HT-29 (cell line): ENCODE measurements around the gene EPHX1. TPM values are rescaled to one million over a fixed set of nuclear protein-coding genes. Genes with fewer than 3 reads are reported as not detected.
"Not testable (repeated sequence)": the region's sequence is repeated elsewhere in the genome, so short reads cannot be mapped to it uniquely, and the experiment has no call there.

Experiments used
- DNase-seq: peaks from one replicate; pipeline ENCODE4 v3.0.0-alpha.2; 2015; ENCODE audit warnings: low spot score
- total RNA-seq: library from RNA; depleted of rRNA; stranded (reverse); fragments of >200 nt; shearing (Covaris generic); gene quantifications from 2 replicates; pipeline ENCODE4 v1.2.3, GENCODE V29; 2014

EPHX1 gene
- total RNA-seq, 1 experiment from 2014 or later, result 64.2 TPM

DNA sequence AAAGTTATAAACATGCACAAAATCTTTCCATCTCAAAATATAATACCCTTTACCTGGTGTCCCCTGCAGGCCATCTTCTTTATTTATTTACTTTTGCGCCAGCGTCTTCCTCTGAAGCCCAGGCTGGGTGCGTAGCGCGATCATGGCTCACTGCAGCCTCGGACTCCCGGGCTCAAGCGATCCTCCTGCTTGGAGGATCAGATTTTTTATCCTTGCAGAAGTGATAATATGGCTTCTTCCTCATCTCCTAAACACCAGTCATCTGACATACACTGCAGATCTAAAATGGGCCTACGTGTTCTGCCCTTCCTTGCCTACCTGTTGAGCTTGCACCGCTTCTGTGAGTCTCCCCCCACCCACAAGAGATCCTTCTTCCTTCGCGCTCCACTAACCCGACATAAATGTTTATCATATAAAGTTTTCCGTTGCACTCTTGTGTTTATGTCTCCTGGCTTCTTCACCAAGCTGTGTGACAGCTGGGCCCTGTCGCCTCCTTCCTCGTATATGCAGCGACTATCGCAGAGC, 32.8 kb upstream of the EPHX1 start:
- DNase-seq, result no peak

DNA sequence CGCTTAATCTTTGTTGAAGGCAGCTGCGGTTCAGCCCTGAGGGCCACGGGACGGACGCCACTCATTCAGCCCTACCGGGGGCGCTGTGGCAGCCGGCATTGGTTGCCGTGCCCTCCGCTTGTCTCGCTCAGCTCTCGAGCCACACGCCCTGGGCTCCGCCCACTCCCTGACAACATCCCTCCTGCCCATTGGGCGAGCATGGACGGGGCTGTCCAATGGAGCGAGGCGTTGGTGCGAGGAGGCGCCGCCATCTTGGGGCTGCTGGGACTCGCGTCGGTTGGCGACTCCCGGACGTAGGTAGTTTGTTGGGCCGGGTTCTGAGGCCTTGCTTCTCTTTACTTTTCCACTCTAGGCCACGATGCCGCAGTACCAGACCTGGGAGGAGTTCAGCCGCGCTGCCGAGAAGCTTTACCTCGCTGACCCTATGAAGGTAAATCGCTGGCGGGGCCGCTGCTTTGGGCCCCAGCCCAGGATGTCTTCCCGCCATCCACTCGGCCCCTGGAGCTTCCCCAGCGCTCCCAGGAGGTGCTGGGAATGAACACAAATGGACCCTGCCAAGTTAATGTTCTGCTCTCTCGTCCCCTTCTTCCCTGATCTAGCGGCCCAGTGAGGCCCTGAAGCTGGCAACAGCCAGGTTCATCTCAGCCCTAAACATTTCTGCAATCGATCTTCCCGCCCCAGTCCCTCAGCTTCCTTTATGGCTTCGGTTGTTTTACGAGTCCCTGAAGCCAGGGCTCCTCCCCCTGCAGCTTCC, 32.2 kb upstream of the EPHX1 start, which contains the start of gene SRP9:
Gene SRP9, plus strand, starts transcription at position 244 of the 754 bp plus-strand sequence. Its CDS starts 115 bp downstream, at position 359.
- peak; percentile 99 for DNase-seq

DNA sequence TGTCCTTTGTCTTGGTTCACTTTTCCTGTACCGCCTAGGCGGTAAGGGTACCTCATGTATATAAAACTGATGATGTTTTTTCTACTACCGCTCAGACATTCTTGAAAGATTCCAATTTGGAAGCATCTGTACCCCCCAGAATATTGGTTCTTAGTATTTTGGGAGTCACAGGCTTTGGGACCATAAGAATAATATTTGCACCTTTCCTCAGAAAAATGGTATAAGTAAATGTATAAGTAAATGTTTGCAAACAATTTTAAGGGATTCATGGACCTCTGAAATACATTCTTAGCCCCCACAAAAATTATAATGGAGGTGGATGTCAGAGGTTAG, 31.6 kb upstream of the EPHX1 start:
- peak; percentile 23 for DNase-seq

DNA sequence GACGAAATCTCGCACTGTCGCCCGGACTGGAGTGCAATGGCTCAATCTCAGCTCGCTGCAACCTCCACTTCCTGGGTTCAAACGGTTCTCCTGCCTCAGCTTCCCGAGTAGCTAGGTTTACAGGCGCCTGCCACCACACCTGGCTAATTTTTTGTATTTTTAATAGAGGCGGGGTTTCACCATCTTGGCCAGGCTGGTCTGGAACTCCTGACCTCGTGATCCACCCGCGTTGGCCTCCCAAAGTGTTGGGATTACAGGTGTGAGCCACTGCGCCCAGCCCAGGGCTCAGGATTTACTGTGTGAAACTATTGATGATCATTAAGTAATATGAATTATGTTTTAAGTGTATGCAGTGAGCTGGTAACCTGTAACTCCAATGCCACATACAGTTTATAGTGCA, 30.8 kb upstream of the EPHX1 start:
- DNase-seq, result not testable (repeated sequence)

DNA sequence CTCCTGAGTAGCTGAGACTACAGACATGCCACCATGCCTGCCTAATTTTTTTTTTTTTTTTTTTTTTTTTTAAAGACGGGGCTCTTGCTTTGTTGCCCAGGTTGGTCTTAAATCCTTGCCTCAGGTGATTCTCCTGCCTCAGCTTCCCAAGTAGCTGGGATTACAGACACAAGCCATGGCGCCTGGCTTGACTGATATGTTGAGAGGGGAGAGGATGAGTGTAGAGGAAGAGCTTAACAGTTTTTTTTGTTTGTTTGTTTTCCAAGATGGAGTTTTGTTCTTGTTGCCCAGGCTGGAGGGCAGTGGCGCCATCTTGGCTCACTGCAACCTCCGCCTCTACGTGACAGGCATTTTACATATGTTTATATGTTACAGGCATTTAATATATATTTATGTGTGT, 29.8 kb upstream of the EPHX1 start:
- no peak for DNase-seq

DNA sequence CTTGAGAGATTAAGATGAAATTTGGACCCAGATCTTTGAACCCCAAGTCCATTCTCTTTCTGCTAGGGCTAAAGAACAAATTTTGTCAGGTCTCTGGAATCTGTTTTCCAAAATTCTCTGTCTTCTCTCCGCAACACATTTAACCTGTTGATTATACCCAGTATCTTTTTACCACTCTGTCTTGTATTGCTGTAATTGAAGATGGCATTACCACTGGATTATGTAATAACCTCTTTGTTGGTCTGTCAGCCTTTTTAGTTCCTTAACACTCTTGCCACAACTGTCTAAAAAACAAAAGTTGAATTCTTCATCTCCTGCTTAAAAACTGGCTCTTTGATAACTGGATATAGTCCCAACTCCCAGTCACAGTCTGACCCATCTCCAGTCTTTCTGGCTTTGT, 29.3 kb upstream of the EPHX1 start:
- no peak for DNase-seq

DNA sequence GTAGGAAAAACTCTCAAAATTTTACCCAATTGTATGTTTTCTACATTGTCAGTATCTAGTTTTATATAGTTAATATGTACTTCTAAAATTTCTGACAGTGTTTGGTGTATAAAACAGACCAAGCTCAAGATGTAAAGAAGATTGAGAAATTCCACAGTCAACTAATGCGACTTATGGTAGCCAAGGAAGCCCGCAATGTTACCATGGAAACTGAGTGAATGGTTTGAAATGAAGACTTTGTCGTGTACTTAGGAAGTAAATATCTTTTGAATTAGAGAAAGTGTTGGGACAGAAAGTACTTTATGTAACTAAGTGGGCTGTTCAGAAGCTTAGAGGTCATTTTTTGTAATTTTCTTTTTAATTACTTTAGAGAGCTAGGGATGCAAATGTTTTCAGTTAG, 20.8 kb upstream of the EPHX1 start:
- DNase-seq, result not testable (repeated sequence)

DNA sequence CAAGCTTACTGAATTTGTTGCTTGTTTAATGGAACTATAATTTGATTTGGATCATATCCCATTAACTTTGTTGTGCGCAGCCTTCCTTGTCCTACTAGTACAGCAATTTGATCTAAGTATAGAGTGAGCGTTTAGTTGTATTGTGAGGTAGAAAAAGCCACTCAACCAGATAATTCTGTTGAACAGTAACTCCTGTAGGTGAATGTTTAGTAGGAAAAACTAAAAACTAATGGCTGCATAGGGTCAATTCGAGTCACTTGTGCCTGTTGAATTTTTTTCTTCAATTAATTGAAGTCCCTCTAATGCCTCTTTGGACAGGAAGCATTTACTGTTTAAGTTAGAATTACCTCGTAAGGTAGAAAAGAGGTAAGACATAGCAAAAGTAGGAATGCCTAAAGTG, 15.0 kb upstream of the EPHX1 start:
- no peak for DNase-seq

DNA sequence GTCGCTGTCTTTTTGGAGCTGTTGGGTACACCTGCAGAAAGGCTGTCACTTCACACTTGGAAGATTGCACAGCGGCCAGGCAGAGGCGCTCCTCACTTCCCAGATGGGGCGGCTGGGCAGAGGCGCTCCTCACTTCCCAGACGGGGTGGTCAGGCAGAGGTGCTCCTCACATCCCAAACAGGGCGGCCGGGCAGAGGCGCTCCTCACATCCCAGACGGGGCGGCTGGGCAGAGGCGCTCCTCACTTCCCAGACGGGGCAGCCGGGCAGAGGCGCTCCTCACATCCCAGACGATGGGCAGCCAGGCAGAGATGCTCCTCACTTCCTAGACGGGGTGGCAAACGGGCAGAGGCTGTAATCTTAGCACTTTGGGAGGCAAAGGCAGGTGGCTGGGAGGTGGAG, 13.8 kb upstream of the EPHX1 start:
- not testable (repeated sequence) for DNase-seq

DNA sequence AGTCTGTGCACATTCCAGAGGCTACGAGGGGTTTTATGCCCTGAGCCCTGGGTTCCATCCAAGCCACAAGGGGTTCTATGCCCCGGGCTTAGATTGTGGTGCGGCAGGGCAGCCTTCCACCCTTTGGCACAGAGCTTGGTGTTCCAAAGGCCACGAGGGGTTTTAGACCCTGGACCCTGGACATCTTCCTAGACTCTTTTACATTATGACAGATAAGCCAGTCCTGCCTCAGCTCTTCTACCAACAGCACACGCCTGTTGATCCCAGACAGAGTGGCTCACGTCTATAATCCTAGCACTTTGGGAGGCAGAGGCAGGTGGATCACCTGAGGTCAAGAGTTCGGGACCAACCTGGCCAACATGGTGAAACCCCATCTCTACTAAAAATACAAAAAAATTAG, 8.8 kb upstream of the EPHX1 start:
- DNase-seq, result not testable (repeated sequence)

DNA sequence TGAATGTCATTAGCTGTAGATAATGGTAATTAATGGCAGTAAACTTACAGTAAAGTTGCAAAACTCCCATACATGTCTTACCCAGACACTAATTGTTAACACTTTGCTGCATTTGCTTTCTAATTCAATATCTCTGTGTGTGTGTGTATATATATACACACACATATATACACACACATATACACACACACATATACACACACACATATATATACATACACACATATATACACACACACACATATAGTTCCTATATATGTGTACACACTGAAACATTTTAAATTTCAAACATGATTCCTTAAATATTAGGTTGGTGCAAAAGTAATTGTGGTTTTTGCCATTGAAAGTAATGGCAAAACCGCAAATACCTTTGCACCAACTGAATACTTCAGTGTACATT, 3.7 kb upstream of the EPHX1 start:
- no peak for DNase-seq

DNA sequence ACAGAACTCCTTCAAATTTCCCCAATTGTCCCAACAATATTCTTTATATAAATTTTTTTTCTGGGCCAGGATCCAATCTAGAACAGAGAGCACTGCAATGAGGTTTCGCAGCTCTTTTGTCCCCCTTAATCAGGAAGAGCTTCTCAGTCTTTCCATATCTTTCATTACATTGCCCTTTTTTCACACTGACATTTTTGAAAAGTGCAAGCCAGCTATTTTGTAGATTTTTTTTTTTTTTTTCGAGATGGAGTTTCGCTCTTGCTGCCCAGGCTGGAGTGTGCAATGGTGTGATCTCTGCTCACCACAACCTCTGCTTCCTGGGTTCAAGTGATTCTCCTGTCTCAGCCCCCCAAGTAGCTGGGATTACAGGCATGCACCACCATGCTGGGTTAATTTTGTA, 3.2 kb upstream of the EPHX1 start:
- not testable (repeated sequence) for DNase-seq

DNA sequence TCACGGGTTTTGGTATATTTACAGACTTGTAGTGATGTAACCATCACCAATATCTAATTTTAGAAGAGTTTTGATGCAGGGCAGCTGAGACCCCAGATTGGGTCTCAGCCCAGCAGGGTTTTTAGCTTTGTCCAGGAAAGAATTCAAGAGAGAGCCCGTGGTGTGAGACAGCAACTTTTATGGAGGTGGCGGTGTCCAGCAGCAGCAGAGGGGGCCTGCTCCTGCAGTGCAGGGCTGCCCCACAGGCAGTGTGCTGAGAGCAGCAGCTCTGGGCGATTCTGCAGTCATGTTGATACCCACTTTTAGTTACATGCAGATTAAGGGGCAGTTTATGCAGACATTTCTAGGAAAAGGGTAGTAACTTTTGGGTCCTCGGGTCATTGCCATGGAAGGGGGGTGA, 1.8 kb upstream of the EPHX1 start:
- DNase-seq, result no peak

DNA sequence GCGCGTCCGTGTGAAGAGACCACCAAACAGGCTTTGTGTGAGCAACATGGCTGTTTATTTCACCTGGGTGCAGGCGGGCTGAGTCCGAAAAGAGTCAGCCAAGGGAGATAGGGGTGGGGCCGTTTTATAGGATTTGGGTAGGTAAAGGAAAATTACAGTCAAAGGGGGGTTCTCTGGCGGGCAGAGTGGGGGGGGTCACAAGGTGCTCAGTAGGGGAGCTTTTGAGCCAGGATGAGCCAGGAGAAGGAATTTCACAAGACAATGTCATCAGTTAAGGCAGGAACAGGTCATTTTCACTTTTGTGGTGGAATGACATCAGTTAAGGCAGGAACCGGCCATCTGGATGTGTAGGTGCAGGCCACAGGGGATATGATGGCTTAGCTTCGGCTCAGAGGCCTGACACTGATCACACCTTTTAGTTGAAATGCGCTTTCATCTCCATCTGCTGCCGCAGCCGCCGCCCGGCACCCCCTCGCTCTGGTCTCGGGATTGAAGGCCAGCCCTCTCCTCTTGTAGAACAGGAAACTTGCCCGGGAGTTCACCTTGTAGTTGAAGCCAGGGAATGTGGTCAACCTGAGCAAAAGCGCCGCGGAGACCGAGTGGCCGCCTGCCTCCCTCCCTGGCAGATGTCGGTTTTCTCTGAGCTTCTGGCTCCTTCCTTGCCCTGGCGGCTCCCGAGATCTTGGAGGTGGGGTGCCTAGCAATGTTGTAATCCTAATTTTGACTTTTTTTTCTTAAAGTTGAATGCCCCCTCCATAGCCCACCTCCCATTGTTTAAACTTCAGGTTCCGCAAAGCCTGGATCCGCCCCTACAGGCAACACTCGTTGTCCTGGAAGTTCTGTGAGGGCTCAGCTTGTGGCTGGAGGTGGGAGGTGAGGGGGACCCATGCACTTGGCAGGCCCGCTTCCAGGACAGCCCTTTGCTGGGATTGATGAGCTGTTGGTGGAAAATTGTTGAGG, 935 bp downstream of the EPHX1 start:
- peak; percentile 68 for DNase-seq

DNA sequence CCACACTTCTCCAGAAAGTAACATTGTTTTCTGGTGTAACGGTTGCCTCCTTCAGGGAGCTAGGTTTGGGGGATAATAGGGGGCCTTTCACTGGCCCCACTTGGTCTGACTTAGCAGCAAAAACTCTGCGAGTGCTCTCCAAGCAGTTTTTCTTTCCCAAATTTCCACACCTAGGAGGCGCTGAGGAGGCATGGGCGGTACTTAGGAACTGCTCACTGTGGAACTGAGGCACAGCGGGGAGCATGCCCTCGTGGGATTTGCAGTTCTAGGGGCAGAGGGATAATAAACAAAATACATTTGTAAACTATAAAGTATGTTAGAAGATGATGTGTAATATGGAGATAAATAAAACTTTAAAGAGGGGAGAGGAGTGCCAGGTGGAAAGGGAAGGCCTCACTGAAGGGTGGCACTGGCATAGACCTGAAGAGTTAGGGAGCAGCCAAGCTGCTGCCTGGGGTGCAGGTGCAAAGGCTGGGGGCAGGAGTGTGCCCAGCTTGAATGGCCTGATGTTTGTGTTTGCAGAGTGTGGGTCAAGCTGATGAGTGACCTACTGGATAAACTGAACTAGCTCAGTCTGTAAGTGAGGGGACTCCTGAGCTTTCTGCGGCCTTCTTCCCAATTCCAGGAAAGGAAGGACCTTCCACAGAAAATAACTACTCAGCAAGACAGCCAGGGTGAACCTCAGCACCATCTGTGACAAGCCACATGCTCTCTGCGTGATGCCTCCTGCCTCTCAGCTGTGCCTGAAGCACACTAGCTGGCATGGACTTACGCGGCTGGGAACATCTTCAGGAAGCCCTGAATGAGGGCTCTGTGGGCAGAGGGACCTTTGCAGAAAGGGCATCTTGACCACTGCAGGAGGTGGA, 1.9 kb downstream of the EPHX1 start:
- DNase-seq, result peak; percentile 30

DNA sequence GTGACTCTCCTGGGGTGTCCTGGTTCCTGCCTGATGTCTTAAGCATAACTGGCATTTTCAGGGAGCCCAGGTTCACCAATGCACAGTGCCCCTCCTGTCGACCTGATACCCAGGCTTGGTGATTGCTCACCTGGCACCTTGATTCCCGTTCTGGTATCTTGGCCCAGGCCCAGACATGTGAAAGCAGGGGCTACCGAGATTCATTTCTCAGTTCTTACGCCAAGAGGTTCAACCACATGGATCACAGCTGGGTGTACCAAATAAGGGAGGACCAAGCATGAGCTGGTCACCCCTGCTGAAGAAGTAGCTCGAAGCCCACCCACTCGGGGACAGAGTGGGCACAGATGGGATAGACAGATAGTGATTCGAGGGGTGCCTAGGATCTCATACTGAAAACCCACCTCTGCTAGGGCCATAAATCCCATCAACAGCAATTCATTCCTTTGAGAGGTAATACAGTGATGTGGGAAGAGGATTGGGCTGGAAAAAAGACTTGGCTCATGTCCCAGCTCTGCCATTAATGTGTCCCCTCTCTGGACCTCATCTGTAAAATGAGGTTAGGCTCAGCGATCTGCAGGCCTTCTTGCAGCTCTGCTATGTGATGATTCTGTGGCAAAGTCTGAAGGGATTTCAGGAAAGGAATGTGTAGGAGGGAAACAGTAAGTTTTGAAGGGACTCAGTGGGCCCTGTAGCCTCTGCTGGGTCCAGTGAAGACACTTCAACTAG, 2.7 kb downstream of the EPHX1 start:
- no peak for DNase-seq

DNA sequence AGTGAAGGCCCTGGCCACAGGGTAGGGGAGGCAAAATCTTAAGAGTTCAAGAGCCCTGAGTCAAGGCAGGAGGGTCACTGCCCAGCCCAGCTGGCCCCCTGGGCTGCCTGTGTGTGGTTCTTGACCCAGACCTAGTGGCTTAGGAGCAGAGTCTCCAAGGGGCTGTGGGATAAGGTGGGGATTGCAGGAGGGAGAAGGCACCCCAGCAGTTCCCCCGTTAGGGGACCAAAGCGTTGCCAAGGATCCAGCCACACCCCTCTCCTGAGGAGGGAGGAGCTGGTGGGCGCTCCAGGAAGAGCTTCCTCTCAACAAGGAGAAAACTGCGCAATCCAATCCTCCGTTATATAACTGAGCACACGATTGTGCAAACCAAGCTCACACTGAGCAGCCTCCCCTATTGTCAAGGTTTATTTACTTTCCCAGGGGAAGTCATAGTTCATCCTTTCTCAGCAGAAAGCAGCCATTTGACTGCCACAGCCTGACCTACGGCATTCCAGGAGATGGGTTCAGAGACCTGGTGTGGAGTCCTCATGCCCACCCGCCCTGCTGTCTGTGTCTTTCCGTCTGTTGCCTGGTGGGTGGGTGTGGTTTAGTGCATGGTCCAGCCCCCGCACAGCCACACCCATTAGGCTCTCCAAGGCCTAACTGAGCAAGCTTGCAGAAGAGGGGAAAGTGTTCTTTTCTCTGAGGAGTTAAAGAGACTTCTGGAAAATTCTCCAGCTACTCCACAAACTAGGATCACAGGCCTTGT, 3.5 kb downstream of the EPHX1 start:
- peak; percentile 74 for DNase-seq

DNA sequence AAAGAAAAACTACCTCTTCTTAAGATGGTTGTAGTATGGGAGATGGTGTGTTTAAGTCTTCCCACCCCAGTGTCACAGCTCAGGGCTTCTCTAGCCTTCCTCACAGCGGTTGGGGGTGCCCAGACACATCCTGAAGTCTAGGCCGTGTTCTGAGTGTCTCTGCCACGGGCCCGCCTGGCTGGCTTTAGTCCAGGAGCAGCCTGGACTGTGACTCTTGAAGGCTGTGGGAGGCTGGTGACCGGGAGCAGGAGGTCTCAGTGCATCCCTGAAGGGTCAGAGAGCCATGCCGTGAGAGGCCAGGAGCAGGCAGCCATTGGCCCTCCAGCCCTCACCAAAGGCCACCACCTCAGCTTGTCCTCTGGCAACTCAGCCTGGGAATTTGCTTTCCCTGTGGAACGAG, 4.5 kb downstream of the EPHX1 start:
- DNase-seq, result no peak

DNA sequence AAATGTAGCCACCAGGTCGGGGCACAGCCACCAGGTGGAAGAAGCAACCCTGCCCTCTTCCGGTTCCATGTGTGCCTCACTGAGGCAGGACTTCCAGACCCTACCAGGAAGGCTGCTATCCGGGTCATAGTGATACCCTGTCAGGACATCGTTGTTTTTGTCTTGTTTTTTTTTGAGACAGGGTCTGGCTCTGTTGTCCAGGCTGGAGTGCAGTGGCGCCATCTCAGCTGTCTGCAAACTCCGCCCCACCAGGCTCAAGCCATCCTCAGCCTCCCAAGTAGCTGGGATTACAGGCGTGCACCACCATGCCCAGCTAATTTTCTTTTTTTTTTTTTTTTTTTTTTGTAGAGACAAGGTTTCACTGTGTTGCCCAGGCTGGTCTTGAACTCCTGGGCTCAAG, 5.2 kb downstream of the EPHX1 start:
- DNase-seq, result not testable (repeated sequence)
